Activated CD8-positive, alpha-beta memory T cell treated with anti-CD3 and anti-CD28 coated beads, Interleukin-2, amount 50 U/mL, for 48 hours (primary cell): ENCODE results near the gene SINHCAF.
"Not testable (repeated sequence)": the region's sequence is repeated elsewhere in the genome, so short reads cannot be mapped to it uniquely, and the experiment has no call there.

Experiments
- DNase-seq: peaks from one replicate; pipeline ENCODE4 v3.0.0-alpha.2; 2020

SINHCAF gene

GRCh38 chr12:31325877-31326631, at the start of gene SINHCAF:
Gene SINHCAF (minus strand): TSS chr12:31326150. CDS start chr12:31298204, 27,946 bp downstream.
- peak; percentile 99 for DNase-seq

GRCh38 chr12:31375422-31375821, 49.5 kb upstream of the SINHCAF start:
- not testable (repeated sequence) for DNase-seq

GRCh38 chr12:31371256-31371620, 45.3 kb upstream of the SINHCAF start:
- no peak for DNase-seq

- DNase-seq = no peak
These were observed 44.7 kb upstream of the SINHCAF start for GRCh38 chr12:31370531-31371255.

- DNase-seq = no peak
These were observed 44.0 kb upstream of the SINHCAF start for GRCh38 chr12:31369712-31370521.

GRCh38 chr12:31368666-31369361, 42.9 kb upstream of the SINHCAF start:
- DNase-seq = no peak

GRCh38 chr12:31366104-31366621, 40.2 kb upstream of the SINHCAF start:
- DNase-seq = no peak

- DNase-seq = no peak
These were observed 37.9 kb upstream of the SINHCAF start for GRCh38 chr12:31363831-31364230.

GRCh38 chr12:31363416-31363809, 37.5 kb upstream of the SINHCAF start:
- DNase-seq = no peak

- DNase-seq = peak; percentile 66
These were observed 36.9 kb upstream of the SINHCAF start for GRCh38 chr12:31362759-31363415.

- DNase-seq = peak; percentile 57
These were observed 36.3 kb upstream of the SINHCAF start for GRCh38 chr12:31362115-31362758.

GRCh38 chr12:31361730-31362114, 35.8 kb upstream of the SINHCAF start:
- DNase-seq = no peak

GRCh38 chr12:31355747-31356107, 29.8 kb upstream of the SINHCAF start:
- no peak for DNase-seq

GRCh38 chr12:31353750-31354708, 28.1 kb upstream of the SINHCAF start:
- DNase-seq = no peak

- DNase-seq = no peak
These were observed 20.3 kb upstream of the SINHCAF start for GRCh38 chr12:31346267-31346666.

- DNase-seq = no peak
These were observed 17.2 kb upstream of the SINHCAF start for GRCh38 chr12:31343139-31343538.

- DNase-seq = no peak
These were observed 16.3 kb upstream of the SINHCAF start for GRCh38 chr12:31342286-31342685.

GRCh38 chr12:31339831-31340622, 14.1 kb upstream of the SINHCAF start:
- no peak for DNase-seq

GRCh38 chr12:31337952-31338351, 12.0 kb upstream of the SINHCAF start:
- no peak for DNase-seq

- no peak for DNase-seq
These were observed 5.3 kb upstream of the SINHCAF start for GRCh38 chr12:31331242-31331641.
